ENCODE results near the gene TLR8. TPM values are rescaled to one million over a fixed set of nuclear protein-coding genes. Genes with fewer than 3 reads are reported as not detected.

Gene TLR8
- total RNA-seq, 3 donors from 2014 or later: not detected

- Mint-ChIP-seq H3K36me3 (ENCODE audit: insufficient read depth) (no peaks in the 10 kb centered on the region), H3K9me3 (no peaks in the 10 kb centered on the region), H3K27me3 (ENCODE audit: low read depth) (no peaks in the 10 kb centered on the region), H3K4me1 (ENCODE audit: low read depth) (peaks cover 22% of the 10 kb centered on the region), H3K4me3 (no peak overlapping the region)
- DNase-seq: no peak
- ATAC-seq: peak; percentile 40 to 63
Observed at GRCh38 chrX:12890467-12890866, 16.0 kb upstream of the TLR8 start.

DNA sequence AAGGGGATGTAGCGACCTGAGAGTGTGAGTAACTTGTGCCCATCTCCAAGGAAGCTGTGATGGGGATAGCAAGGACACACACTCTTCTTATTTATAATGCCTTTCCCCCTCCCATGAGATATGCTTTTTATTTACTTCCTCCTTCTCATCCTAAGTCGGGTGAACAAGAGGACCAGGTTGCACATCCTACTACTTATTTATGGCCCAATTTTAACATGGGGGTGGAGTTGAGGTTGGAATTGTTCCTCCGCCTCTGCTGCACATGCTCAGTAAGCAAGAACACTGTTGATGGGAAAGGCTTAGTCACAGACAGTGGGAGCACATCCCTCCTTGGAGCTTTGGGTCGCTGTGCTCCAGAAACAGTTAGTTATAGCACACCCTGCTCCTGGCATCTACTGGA, 15.2 kb upstream of the TLR8 start:
- ATAC-seq (no peak), DNase-seq (no peak)
- peaks cover 22% of the 10 kb centered on the region for H3K4me1 Mint-ChIP-seq (ENCODE audit: low read depth)
- H3K36me3 Mint-ChIP-seq (ENCODE audit: insufficient read depth): no peaks in the 10 kb centered on the region
- H3K9me3 Mint-ChIP-seq: no peaks in the 10 kb centered on the region
- no peak overlapping the region for H3K4me3 Mint-ChIP-seq
- H3K27me3 Mint-ChIP-seq (ENCODE audit: low read depth): no peaks in the 10 kb centered on the region

- H3K4me1 Mint-ChIP-seq (ENCODE audit: low read depth): peaks cover 22% of the 10 kb centered on the region
- H3K4me3 Mint-ChIP-seq: no peak overlapping the region
- H3K9me3 Mint-ChIP-seq: no peaks in the 10 kb centered on the region
- H3K36me3 Mint-ChIP-seq (ENCODE audit: insufficient read depth): no peaks in the 10 kb centered on the region
- DNase-seq (no peak), ATAC-seq (no peak)
- no peaks in the 10 kb centered on the region for H3K27me3 Mint-ChIP-seq (ENCODE audit: low read depth)
Observed at GRCh38 chrX:12891915-12892506, 14.4 kb upstream of the TLR8 start.

- H3K9me3 Mint-ChIP-seq: no peaks in the 10 kb centered on the region
- ATAC-seq (no peak), DNase-seq (no peak)
- H3K36me3 Mint-ChIP-seq (ENCODE audit: insufficient read depth): no peaks in the 10 kb centered on the region
- peaks cover 22% of the 10 kb centered on the region for H3K4me1 Mint-ChIP-seq (ENCODE audit: low read depth)
- H3K27me3 Mint-ChIP-seq (ENCODE audit: low read depth): no peaks in the 10 kb centered on the region
- no peak overlapping the region for H3K4me3 Mint-ChIP-seq
Observed at GRCh38 chrX:12892716-12893115, 13.7 kb upstream of the TLR8 start.

GRCh38 chrX:12894074-12895030, 12.1 kb upstream of the TLR8 start:
- Mint-ChIP-seq H3K9me3 (no peaks in the 10 kb centered on the region), H3K36me3 (ENCODE audit: insufficient read depth) (no peaks in the 10 kb centered on the region), H3K4me1 (ENCODE audit: low read depth) (peaks cover 22% of the 10 kb centered on the region), H3K4me3 (no peak overlapping the region), H3K27me3 (ENCODE audit: low read depth) (no peaks in the 10 kb centered on the region)
- DNase-seq (peak; percentile 40), ATAC-seq (peak; percentile 49 to 60)

GRCh38 chrX:12895866-12896265, 10.6 kb upstream of the TLR8 start:
- H3K36me3 Mint-ChIP-seq (ENCODE audit: insufficient read depth): no peaks in the 10 kb centered on the region

GRCh38 chrX:12896935-12897334, 9.5 kb upstream of the TLR8 start:
- Mint-ChIP-seq H3K27me3 (ENCODE audit: low read depth) (peaks cover 2% of the 10 kb centered on the region), H3K4me3 (no peak overlapping the region), H3K4me1 (ENCODE audit: low read depth) (peaks cover 15% of the 10 kb centered on the region), H3K9me3 (no peaks in the 10 kb centered on the region), H3K36me3 (ENCODE audit: insufficient read depth) (no peaks in the 10 kb centered on the region)
- DNase-seq (no peak), ATAC-seq (no peak)

More at GRCh38 chrX:12895866-12896265, 10.6 kb upstream of the TLR8 start:
- DNase-seq (no peak), ATAC-seq (no peak)
- Mint-ChIP-seq H3K4me1 (ENCODE audit: low read depth) (peaks cover 15% of the 10 kb centered on the region), H3K4me3 (no peak overlapping the region), H3K9me3 (no peaks in the 10 kb centered on the region), H3K27me3 (ENCODE audit: low read depth) (no peaks in the 10 kb centered on the region)

GRCh38 chrX:12898073-12898472, 8.3 kb upstream of the TLR8 start:
- Mint-ChIP-seq H3K9me3 (no peaks in the 10 kb centered on the region), H3K4me1 (ENCODE audit: low read depth) (peaks cover 10% of the 10 kb centered on the region), H3K4me3 (no peak overlapping the region), H3K36me3 (ENCODE audit: insufficient read depth) (no peaks in the 10 kb centered on the region), H3K27me3 (ENCODE audit: low read depth) (peaks cover 2% of the 10 kb centered on the region)
- DNase-seq (no peak), ATAC-seq (peak in 1 of 2 donors; percentile 46)

GRCh38 chrX:12899506-12899905, 6.9 kb upstream of the TLR8 start:
- Mint-ChIP-seq H3K27me3 (ENCODE audit: low read depth) (peaks cover 2% of the 10 kb centered on the region), H3K4me1 (ENCODE audit: low read depth) (peaks cover 5% of the 10 kb centered on the region), H3K36me3 (ENCODE audit: insufficient read depth) (no peaks in the 10 kb centered on the region), H3K4me3 (no peak overlapping the region), H3K9me3 (no peaks in the 10 kb centered on the region)
- ATAC-seq: no peak
- DNase-seq: no peak

GRCh38 chrX:12901486-12901885, 4.9 kb upstream of the TLR8 start:
- ATAC-seq (peak in 1 of 2 donors; percentile 48), DNase-seq (peak; percentile 60)
- Mint-ChIP-seq H3K36me3 (ENCODE audit: insufficient read depth) (no peaks in the 10 kb centered on the region), H3K4me3 (no peak overlapping the region), H3K27me3 (ENCODE audit: low read depth) (peaks cover 2% of the 10 kb centered on the region), H3K4me1 (ENCODE audit: low read depth) (peaks cover 5% of the 10 kb centered on the region), H3K9me3 (no peaks in the 10 kb centered on the region)

DNA sequence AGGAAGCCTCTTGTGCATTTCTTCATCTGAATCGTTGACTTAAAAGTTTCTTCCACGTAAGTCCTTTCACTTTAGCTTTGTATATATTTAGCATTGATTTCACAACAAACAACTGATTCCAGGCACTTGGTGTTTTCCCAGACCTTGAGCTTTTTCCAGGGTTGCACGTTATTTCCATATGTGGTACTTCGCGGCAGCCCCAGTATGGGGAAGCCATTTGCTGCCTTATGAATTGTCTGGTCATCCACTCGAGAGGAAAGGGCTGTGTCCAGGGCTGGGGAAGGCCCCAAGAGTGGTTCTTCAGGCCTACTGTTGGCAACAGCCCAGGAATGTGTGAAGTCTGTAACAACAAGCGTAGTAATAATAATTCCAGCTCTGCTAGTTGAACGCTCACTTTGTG, 2.8 kb upstream of the TLR8 start:
- Mint-ChIP-seq H3K4me3 (no peak overlapping the region), H3K9me3 (no peaks in the 10 kb centered on the region), H3K4me1 (ENCODE audit: low read depth) (peaks cover 5% of the 10 kb centered on the region), H3K27me3 (ENCODE audit: low read depth) (peaks cover 2% of the 10 kb centered on the region), H3K36me3 (ENCODE audit: insufficient read depth) (no peaks in the 10 kb centered on the region)
- DNase-seq (no peak), ATAC-seq (no peak)

DNA sequence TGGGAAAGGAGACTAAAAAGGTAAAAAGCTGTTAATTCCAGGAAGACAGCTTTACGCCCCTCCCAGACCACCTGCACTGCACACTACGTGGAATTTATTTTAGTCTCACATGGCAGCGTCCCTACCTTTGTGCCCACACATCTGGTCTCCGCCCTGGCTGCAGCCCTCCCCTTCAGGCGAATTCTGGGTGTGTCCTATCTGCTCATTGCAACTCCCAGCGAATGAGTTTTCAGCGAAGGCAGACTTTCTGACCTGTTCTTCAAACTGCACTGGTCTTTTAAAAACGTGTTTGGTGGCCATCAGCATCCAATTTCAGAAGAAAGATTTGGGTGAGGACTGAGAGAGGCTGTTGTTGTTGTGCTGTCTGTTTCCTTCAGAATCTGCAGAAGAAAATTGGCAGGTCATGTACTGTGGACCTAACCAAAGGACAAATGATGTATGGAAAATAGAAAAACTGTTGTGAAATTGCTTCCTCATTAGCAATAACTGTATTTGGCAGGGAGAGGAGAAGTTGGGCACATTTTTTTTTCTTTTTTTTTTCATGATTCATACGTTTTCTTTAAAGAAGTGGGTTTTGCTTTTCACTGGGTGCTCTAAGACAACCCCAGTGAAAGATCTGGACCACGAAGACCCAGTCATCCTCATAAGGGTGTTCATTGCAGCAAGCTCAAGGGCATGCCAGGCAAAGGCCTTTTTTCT, 4.2 kb downstream of the TLR8 start:
- peaks cover 12% of the 10 kb centered on the region for H3K4me1 Mint-ChIP-seq (ENCODE audit: low read depth)
- H3K4me3 Mint-ChIP-seq: no peak overlapping the region
- no peaks in the 10 kb centered on the region for H3K27me3 Mint-ChIP-seq (ENCODE audit: low read depth)
- H3K9me3 Mint-ChIP-seq: no peaks in the 10 kb centered on the region
- no peak for DNase-seq
- ATAC-seq: peak in 1 of 2 donors; percentile 43
- H3K36me3 Mint-ChIP-seq (ENCODE audit: insufficient read depth): no peaks in the 10 kb centered on the region

GRCh38 chrX:12911122-12911470, 4.7 kb downstream of the TLR8 start:
- no peaks in the 10 kb centered on the region for H3K27me3 Mint-ChIP-seq (ENCODE audit: low read depth)
- no peak overlapping the region for H3K4me3 Mint-ChIP-seq
- no peaks in the 10 kb centered on the region for H3K9me3 Mint-ChIP-seq
- peaks cover 12% of the 10 kb centered on the region for H3K4me1 Mint-ChIP-seq (ENCODE audit: low read depth)
- ATAC-seq (peak in 1 of 2 donors; percentile 18), DNase-seq (no peak)
- H3K36me3 Mint-ChIP-seq (ENCODE audit: insufficient read depth): no peaks in the 10 kb centered on the region

GRCh38 chrX:12912791-12913482, 6.5 kb downstream of the TLR8 start:
- ATAC-seq: no peak
- Mint-ChIP-seq H3K36me3 (ENCODE audit: insufficient read depth) (no peaks in the 10 kb centered on the region), H3K27me3 (ENCODE audit: low read depth) (no peaks in the 10 kb centered on the region)

More at GRCh38 chrX:12912791-12913482, 6.5 kb downstream of the TLR8 start:
- peaks cover 12% of the 10 kb centered on the region for H3K4me1 Mint-ChIP-seq (ENCODE audit: low read depth)
- DNase-seq: no peak
- H3K9me3 Mint-ChIP-seq: no peaks in the 10 kb centered on the region
- no peak overlapping the region for H3K4me3 Mint-ChIP-seq

All from activated T-cell treated with anti-CD3 and anti-CD28 coated beads, Interleukin-2, amount 50 U/mL, for 4 hours (primary cell).